ENCODE results near the gene TSPAN10.

Gene TSPAN10

GRCh38 chr17:81685108-81685507, 48.1 kb downstream of the TSPAN10 start:
- TF ChIP-seq CTCF (IDR thresholded peaks at IDR 0.05; ENCODE audit: low read depth, low read length, missing control alignments) = no peak
- DNase-seq (ENCODE audit: extremely low read depth, low read depth) = no peak
- peak overlapping the region; percentile 96 for H3K4me3 ChIP-seq (replicated peaks; ENCODE audit: low read depth, low read length)

DNA sequence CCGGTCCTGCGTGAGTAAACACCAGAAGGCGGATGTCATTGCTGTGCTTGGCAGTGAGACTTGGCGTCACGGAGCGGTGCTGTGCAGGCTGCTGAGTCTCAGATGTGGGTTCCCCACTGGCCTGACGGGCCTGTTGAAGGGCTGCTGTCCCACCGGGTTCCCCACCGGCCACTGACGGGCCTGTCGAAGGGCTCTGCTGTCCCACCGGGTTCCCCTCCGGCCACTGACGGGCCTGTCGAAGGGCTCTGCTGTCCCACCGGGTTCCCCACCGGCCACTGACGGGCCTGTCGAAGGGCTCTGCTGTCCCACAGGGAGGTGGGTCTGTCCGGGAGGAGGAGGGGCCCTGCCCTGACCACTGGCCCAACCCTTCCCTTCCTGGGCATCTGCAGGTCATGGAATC, 49.6 kb downstream of the TSPAN10 start:
- no peak overlapping the region for H3K4me3 ChIP-seq (replicated peaks; ENCODE audit: low read depth, low read length)
- DNase-seq (ENCODE audit: extremely low read depth, low read depth) = no peak
- no peak for TF ChIP-seq CTCF (IDR thresholded peaks at IDR 0.05; ENCODE audit: low read depth, low read length, missing control alignments)

DNA sequence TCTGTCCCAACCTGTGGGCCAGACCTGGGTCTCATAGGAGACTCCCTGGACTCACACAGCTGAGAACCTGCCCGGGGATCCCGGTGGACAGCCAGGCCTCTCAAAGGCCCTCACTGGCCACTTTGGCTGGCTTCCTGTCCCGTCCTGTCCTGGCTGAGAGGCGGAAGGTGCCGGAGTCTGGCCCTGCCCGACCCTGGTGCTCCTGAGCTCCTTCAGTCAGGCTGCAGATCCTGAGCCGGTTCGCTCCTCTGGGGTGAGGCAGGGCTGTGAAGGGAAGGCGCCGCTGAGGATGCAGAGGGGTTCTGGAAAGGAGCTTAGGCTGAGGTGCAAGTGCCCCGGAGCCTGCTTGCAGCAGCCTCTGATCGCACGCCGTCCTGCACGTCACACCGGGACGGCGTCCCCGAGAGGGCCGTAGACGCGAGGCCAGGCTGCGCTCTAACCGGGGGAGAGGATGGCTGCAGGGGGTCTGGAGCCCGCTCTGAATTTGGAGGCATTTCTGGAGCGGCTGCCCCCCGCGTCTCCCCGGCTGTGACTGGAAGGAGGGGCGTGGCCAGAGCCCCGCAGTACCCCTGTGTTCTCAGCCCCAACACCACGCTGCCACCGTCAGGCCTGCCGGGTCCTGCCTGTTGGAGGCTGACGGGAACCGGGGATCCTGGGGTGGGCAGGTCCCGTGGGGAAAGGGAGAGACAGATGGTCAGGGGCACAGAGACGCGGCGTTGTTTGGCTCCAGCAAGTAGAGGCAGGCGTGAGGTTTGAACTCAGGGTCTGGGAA, 51.0 kb downstream of the TSPAN10 start:
- no peak overlapping the region for H3K4me3 ChIP-seq (replicated peaks; ENCODE audit: low read depth, low read length)
- no peak for DNase-seq (ENCODE audit: extremely low read depth, low read depth)
- TF ChIP-seq CTCF (IDR thresholded peaks at IDR 0.05; ENCODE audit: low read depth, low read length, missing control alignments) = no peak

GRCh38 chr17:81688616-81689015, 51.6 kb downstream of the TSPAN10 start:
- no peak for TF ChIP-seq CTCF (IDR thresholded peaks at IDR 0.05; ENCODE audit: low read depth, low read length, missing control alignments)
- no peak overlapping the region for H3K4me3 ChIP-seq (replicated peaks; ENCODE audit: low read depth, low read length)
- no peak for DNase-seq (ENCODE audit: extremely low read depth, low read depth)

- H3K4me3 ChIP-seq (replicated peaks; ENCODE audit: low read depth, low read length) = no peak overlapping the region
- DNase-seq (ENCODE audit: extremely low read depth, low read depth) = no peak
- TF ChIP-seq CTCF (IDR thresholded peaks at IDR 0.05; ENCODE audit: low read depth, low read length, missing control alignments) = no peak
Observed at GRCh38 chr17:81690066-81690465, 53.1 kb downstream of the TSPAN10 start.

GRCh38 chr17:81690549-81690948, 53.6 kb downstream of the TSPAN10 start:
- no peak for DNase-seq (ENCODE audit: extremely low read depth, low read depth)
- no peak for TF ChIP-seq CTCF (IDR thresholded peaks at IDR 0.05; ENCODE audit: low read depth, low read length, missing control alignments)
- H3K4me3 ChIP-seq (replicated peaks; ENCODE audit: low read depth, low read length) = no peak overlapping the region

- DNase-seq (ENCODE audit: extremely low read depth, low read depth) = no peak
- no peak for TF ChIP-seq CTCF (IDR thresholded peaks at IDR 0.05; ENCODE audit: low read depth, low read length, missing control alignments)
- no peak overlapping the region for H3K4me3 ChIP-seq (replicated peaks; ENCODE audit: low read depth, low read length)
Observed at GRCh38 chr17:81691196-81691595, 54.2 kb downstream of the TSPAN10 start.
